ENCODE results near the gene PLOD3.

Gene PLOD3

DNA sequence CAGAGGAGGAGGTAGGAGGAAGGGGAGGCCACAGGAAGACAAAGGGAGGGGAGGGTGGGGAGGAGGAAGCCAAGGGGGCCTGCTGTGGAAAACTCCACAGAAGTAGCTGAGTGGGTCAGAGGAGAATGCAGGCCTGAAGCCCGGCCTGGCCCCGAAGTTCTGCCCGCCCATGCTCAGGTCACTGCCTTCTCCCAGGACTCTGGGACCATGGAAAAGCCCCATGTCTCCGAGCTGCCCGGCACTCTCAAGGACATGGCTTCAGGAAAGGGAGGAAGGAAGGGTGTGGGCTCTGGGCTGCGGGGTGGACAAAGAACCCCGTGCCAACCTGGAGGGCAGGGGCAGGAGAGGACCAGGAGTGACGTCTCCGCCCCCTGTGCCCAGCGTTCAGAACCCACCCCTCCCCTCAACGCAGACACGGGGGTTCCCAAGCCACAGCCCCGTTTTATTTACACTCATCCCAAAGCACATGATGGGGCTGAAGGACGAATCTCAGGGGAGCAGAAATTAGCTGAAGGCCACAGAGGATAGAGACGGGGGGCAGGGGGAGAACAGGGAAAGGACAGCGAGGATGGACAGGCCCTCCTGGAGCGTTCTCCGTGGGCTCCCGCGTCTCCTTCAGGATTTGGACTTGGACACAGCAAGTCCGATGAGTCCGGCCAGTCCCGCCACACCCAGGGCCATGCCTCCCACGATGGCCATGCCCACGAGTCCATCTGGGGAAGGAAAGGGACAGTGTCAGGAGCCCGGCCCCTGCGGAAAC lies 22.0 kb upstream of the PLOD3 start:
- peaks cover 33% of the 10 kb centered on the region for H3K79me2 ChIP-seq (ENCODE audit: control insufficient read depth, low read length)
- H3K27me3 ChIP-seq (ENCODE audit: control insufficient read depth, low read length), result no peaks in the 10 kb centered on the region
- H3K9me2 ChIP-seq (replicated peaks; ENCODE audit: control insufficient read depth, low read length), result no peaks in the 10 kb centered on the region
- H3F3A ChIP-seq (ENCODE audit: control insufficient read depth, insufficient read depth), result no peaks in the 10 kb centered on the region
- no peak for TF ChIP-seq EZH2phosphoT487 (IDR thresholded peaks at IDR 0.05; ENCODE audit: borderline replicate concordance, low read length)
- TF ChIP-seq, protein P1, sequence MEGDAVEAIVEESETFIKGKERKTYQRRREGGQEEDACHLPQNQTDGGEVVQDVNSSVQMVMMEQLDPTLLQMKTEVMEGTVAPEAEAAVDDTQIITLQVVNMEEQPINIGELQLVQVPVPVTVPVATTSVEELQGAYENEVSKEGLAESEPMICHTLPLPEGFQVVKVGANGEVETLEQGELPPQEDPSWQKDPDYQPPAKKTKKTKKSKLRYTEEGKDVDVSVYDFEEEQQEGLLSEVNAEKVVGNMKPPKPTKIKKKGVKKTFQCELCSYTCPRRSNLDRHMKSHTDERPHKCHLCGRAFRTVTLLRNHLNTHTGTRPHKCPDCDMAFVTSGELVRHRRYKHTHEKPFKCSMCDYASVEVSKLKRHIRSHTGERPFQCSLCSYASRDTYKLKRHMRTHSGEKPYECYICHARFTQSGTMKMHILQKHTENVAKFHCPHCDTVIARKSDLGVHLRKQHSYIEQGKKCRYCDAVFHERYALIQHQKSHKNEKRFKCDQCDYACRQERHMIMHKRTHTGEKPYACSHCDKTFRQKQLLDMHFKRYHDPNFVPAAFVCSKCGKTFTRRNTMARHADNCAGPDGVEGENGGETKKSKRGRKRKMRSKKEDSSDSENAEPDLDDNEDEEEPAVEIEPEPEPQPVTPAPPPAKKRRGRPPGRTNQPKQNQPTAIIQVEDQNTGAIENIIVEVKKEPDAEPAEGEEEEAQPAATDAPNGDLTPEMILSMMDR (IDR thresholded peaks at IDR 0.05; ENCODE audit: low read depth, low read length, poor library complexity, severe bottlenecking), result no peak
- no peaks in the 10 kb centered on the region for H3K9me3 ChIP-seq (ENCODE audit: control insufficient read depth, insufficient read depth, low read length)
- no peak overlapping the region for H3K4me3 ChIP-seq (ENCODE audit: low read length)
- no peak overlapping the region for H3K27ac ChIP-seq (ENCODE audit: low read depth, low read length)
- H4K20me1 ChIP-seq (ENCODE audit: control insufficient read depth, insufficient read depth, low read depth, low read length), result peaks cover 11% of the 10 kb centered on the region; the same call in 1 of the 2 replicates
- no peak overlapping the region for H3K4me2 ChIP-seq (ENCODE audit: low read length)
- H3K4me1 ChIP-seq (ENCODE audit: control insufficient read depth, low read length), result peaks cover 9% of the 10 kb centered on the region
- peaks cover 65% of the 10 kb centered on the region for H3K36me3 ChIP-seq (ENCODE audit: control insufficient read depth, low read length)

DNA sequence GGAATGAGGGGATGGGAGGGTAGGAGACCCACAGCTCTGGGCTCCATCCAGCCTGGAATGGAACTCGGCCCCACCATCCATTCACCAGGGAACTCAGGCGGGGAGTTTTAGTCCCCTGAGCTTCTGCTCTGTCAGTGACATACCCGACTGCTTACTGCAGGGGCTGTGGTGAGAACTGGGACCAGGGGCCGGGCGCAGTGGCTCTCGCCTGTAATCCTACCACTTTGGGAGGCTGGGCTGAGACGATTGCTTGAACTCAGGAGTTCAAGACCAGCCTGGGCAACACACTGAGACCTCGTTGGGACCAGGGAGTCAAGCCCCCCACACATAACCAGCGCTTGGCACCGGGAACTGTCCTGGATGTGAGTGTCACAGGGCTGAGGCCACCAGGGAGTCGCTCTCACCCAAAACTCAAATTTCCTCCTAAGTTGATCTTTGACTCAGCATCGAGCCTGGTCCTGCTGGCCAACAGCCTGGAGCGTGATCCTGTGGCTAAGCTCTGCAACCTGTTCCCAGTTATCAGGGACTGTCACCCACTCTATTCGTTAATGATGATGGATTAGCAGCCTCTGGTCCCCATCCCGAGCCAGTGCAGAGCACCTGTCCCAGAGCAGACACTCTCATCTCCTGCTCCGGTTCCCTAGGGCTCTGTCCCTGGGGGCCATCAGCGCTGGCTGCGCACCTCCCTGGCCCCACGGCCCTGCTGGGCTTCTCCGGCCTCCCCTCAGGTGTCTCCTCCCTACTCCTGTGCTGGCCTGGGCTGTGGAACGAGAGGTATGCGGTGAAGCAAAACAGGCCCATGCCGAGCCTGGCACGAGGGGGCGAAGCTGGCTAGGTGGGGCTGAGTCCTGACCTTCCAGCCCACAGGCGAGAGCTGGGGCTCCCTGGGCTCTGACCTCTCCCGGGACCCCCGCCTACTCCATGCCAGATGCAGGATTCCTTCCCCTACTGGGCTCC lies 21.1 kb upstream of the PLOD3 start:
- H3K4me3 ChIP-seq (ENCODE audit: low read length), result no peak overlapping the region
- peaks cover 24% of the 10 kb centered on the region for H3K79me2 ChIP-seq (ENCODE audit: control insufficient read depth, low read length)
- H3K4me1 ChIP-seq (ENCODE audit: control insufficient read depth, low read length), result peaks cover 3% of the 10 kb centered on the region
- no peak overlapping the region for H3K27ac ChIP-seq (ENCODE audit: low read depth, low read length)
- no peaks in the 10 kb centered on the region for H3K9me3 ChIP-seq (ENCODE audit: control insufficient read depth, insufficient read depth, low read length)
- no peaks in the 10 kb centered on the region for H3F3A ChIP-seq (ENCODE audit: control insufficient read depth, insufficient read depth)
- H3K4me2 ChIP-seq (ENCODE audit: low read length), result no peak overlapping the region
- TF ChIP-seq, protein P1 (IDR thresholded peaks at IDR 0.05; ENCODE audit: low read depth, low read length, poor library complexity, severe bottlenecking), result no peak
- H3K9me2 ChIP-seq (replicated peaks; ENCODE audit: control insufficient read depth, low read length), result no peaks in the 10 kb centered on the region
- peaks cover 5% of the 10 kb centered on the region; the same call in 1 of the 2 replicates for H4K20me1 ChIP-seq (ENCODE audit: control insufficient read depth, insufficient read depth, low read depth, low read length)
- peaks cover 60% of the 10 kb centered on the region for H3K36me3 ChIP-seq (ENCODE audit: control insufficient read depth, low read length)
- H3K27me3 ChIP-seq (ENCODE audit: control insufficient read depth, low read length), result no peaks in the 10 kb centered on the region

DNA sequence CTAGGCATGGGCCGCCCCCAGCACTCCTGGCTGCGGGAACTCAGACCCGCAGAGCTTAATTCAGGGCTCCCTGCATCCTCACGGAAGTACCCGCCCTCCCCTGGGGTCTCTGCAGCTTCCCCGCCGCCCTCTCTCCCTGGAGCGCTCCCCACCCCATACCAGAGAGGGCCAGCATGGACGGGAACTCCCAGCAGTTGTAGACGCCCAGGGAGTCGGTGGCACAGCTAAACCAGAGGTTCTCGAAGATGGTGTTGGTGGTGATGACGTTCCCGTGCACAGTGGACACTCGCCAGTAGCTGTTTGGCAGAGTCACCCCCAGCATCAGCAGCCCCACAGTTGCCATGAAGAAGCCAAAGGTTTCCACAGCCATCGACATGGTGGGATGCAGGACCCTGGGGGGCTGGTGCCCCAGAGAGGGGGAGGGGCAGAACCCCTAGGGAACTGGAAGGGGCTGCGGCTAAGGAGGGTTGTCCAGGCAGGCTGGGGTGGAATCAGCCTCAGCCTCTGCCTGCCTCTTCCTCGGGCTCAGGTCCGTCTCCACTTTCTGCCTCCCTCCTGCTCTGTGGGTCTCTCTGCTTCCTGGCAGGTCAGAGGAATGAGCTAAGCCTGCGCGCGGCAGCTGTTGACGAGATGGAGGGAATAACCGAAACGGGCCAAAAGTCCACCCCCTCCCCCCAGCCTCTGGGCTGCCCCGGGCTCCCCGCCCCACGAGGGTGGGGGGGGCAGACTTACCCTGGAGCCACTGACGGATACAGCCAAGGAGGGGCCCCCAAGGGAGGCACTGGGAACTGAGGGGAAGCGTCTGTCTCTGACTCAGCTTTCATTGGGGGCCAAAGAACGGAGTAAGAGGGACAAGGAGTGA lies 20.1 kb upstream of the PLOD3 start, which contains the start of gene CLDN15:
Gene CLDN15 (minus strand): TSS at position 597 of the 862 bp plus-strand sequence. CDS start 221 bp downstream, at position 376.
- Histone ChIP-seq H3K27me3 (ENCODE audit: control insufficient read depth, low read length) (no peaks in the 10 kb centered on the region), H3K27ac (ENCODE audit: low read depth, low read length) (no peak within 1 kb of the TSS), H3F3A (ENCODE audit: control insufficient read depth, insufficient read depth) (no peaks in the 10 kb centered on the region), H3K4me2 (ENCODE audit: low read length) (no peak within 1 kb of the TSS), H3K4me1 (ENCODE audit: control insufficient read depth, low read length) (no peaks in the 10 kb centered on the region), H3K4me3 (ENCODE audit: low read length) (no peak within 1 kb of the TSS), H3K79me2 (ENCODE audit: control insufficient read depth, low read length) (peaks cover 14% of the 10 kb centered on the region), H4K20me1 (ENCODE audit: control insufficient read depth, insufficient read depth, low read depth, low read length) (0 out of 2 replicates have a peak, but pooled peaks cover 4% of the 10 kb centered on the region), H3K9me2 (replicated peaks; ENCODE audit: control insufficient read depth, low read length) (no peaks in the 10 kb centered on the region), H3K9me3 (ENCODE audit: control insufficient read depth, insufficient read depth, low read length) (no peaks in the 10 kb centered on the region), H3K36me3 (ENCODE audit: control insufficient read depth, low read length) (peaks cover 51% of the 10 kb centered on the region)
- TF ChIP-seq, protein P1 (IDR thresholded peaks at IDR 0.05; ENCODE audit: low read depth, low read length, poor library complexity, severe bottlenecking), result no peak
- TF ChIP-seq EZH2phosphoT487 (IDR thresholded peaks at IDR 0.05; ENCODE audit: borderline replicate concordance, low read length), result no peak

All from DOHH2 (cell line).